H1 (cell line): ENCODE measurements around the gene SUSD6. TPM values are rescaled to one million over a fixed set of nuclear protein-coding genes. Genes with fewer than 3 reads are reported as not detected.

Source experiments
- CTCF ChIA-PET: fragments of 300-600 bp; sonication (Branson Sonifier 250); formaldehyde crosslinking; loops from one replicate; lab custom pipeline; 2021; ENCODE audit not compliant: partially characterized antibody; lab: Charles Lee
- POLR2A ChIA-PET: fragments of 300-600 bp; sonication (Branson Sonifier 250); formaldehyde crosslinking; loops from one replicate; lab custom pipeline; 2021; ENCODE audit warnings: inconsistent platforms; ENCODE audit not compliant: partially characterized antibody; lab: Charles Lee
- DNase-seq, 2 experiments: peaks; one replicate each; pipeline versions ENCODE4 v3.0.0 to v3.0.0-alpha.2; 2010 to 2022; ENCODE audit warnings: low spot score in 2 of 2, low read depth in 1 of 2, mixed read lengths in 1 of 2
- FAIRE-seq: peaks from 2 replicates; lab custom pipeline; 2011; peaks lifted over from hg19 to GRCh38; lab: Jason Lieb, UNC
- H2AFZ ChIP-seq: 2 replicates; pipeline ENCODE4 v1.8.1; 2012; ENCODE audit warnings: low read length, inconsistent platforms
- H2AK5ac ChIP-seq: 2 replicates; pipeline ENCODE4 v1.6.1; 2013; ENCODE audit warnings: low read depth, low read length
- H2BK120ac ChIP-seq: replicated peaks from 2 replicates; pipeline ENCODE3; 2013; ENCODE audit warnings: low read depth, low read length, inconsistent platforms
- H2BK12ac ChIP-seq: 2 replicates; pipeline ENCODE4 v1.6.1; 2013; ENCODE audit warnings: low read depth, low read length
- H2BK15ac ChIP-seq: 2 replicates; pipeline ENCODE4 v1.6.1; 2013; ENCODE audit warnings: low read length
- H2BK20ac ChIP-seq: 2 replicates; pipeline ENCODE4 v1.6.1; 2013; ENCODE audit warnings: low read length
- H2BK5ac ChIP-seq: 2 replicates; pipeline ENCODE4 v1.6.1; 2013; ENCODE audit warnings: low read depth, low read length
- H3K14ac ChIP-seq: 2 replicates; pipeline ENCODE4 v1.6.1; 2013; ENCODE audit warnings: inconsistent platforms; ENCODE audit not compliant: insufficient read length
- H3K18ac ChIP-seq: 2 replicates; pipeline ENCODE4 v1.6.1; 2013; ENCODE audit warnings: low read length; ENCODE audit errors: extremely low read depth
- H3K23ac ChIP-seq: 2 replicates; pipeline ENCODE4 v1.6.1; 2013; ENCODE audit warnings: inconsistent platforms; ENCODE audit not compliant: insufficient read length
- H3K23me2 ChIP-seq: 2 replicates; pipeline ENCODE4 v1.6.1; 2013; ENCODE audit warnings: low read depth, low read length
- H3K27ac ChIP-seq: 2 replicates; pipeline ENCODE4 v1.6.1; 2011; ENCODE audit warnings: low read depth, low read length, inconsistent platforms
- H3K27me3 ChIP-seq, 4 experiments: replicated peaks in 1 of 4; 1 replicate in 1 of 4; 2 replicates in 3 of 4; pipeline versions ENCODE4 v1.6.1 to v1.8.1; 2011 to 2013; ENCODE audit warnings: low read length in 3 of 4, mild to moderate bottlenecking in 3 of 4, inconsistent platforms in 2 of 4, mixed read lengths in 2 of 4, moderate library complexity in 1 of 4; ENCODE audit not compliant: control insufficient read depth in 3 of 4, insufficient read depth in 3 of 4; ENCODE audit errors: extremely low read depth in 1 of 4
- H3K36me3 ChIP-seq, 4 experiments: 2 replicates each; pipeline versions ENCODE4 v1.6.1 to v1.8.1; 2011 to 2013; ENCODE audit warnings: mild to moderate bottlenecking in 4 of 4, low read length in 3 of 4, moderate library complexity in 2 of 4, control low read depth in 1 of 4, inconsistent platforms in 1 of 4; ENCODE audit not compliant: insufficient read depth in 4 of 4, control insufficient read depth in 2 of 4
- H3K4ac ChIP-seq: replicated peaks from 2 replicates; pipeline ENCODE3; 2013; ENCODE audit warnings: low read length, low read depth, mixed read lengths, inconsistent platforms; ENCODE audit not compliant: insufficient read length
- H3K4me1 ChIP-seq, 4 experiments: replicated peaks in 1 of 4; 1 replicate in 1 of 4; 2 replicates in 3 of 4; pipeline versions ENCODE4 v1.6.1 to v1.8.1; 2011 to 2013; ENCODE audit warnings: low read length in 3 of 4, inconsistent platforms in 2 of 4, mixed read lengths in 1 of 4; ENCODE audit not compliant: insufficient read depth in 4 of 4, control insufficient read depth in 3 of 4
- H3K4me2 ChIP-seq, 2 experiments: 2 replicates each; pipeline versions ENCODE4 v1.6.1 to v1.8.1; 2011 to 2013; ENCODE audit warnings: low read depth in 2 of 2, low read length in 2 of 2, control low read depth in 1 of 2, inconsistent platforms in 1 of 2, mild to moderate bottlenecking in 1 of 2; ENCODE audit not compliant: insufficient read depth in 1 of 2
- H3K4me3 ChIP-seq, 4 experiments: fragments of 200-600, 300-600 bp in 1 of 4; sonication (generic), shearing (Covaris generic), sonication (Bioruptor Twin) in 1 of 4; 2 replicates each; pipeline versions ENCODE4 v1.5.1 to v1.8.1; 2011 to 2016; ENCODE audit warnings: low read length in 4 of 4, low read depth in 3 of 4, control low read depth in 2 of 4, inconsistent platforms in 2 of 4, mild to moderate bottlenecking in 2 of 4, mixed read lengths in 1 of 4, moderate library complexity in 1 of 4; ENCODE audit not compliant: insufficient read depth in 2 of 4; ENCODE audit errors: extremely low read depth in 1 of 4
- H3K56ac ChIP-seq: replicated peaks from 2 replicates; pipeline ENCODE3; 2013; ENCODE audit warnings: low read depth, mild to moderate bottlenecking, mixed read lengths, low read length, inconsistent platforms; ENCODE audit not compliant: insufficient read length
- H3K79me1 ChIP-seq: 2 replicates; pipeline ENCODE4 v1.6.1; 2013; ENCODE audit warnings: low read depth, low read length, control low read depth
- H3K79me2 ChIP-seq, 2 experiments: 2 replicates each; pipeline versions ENCODE4 v1.6.1 to v1.8.1; 2012 to 2013; ENCODE audit warnings: low read length in 2 of 2, mild to moderate bottlenecking in 2 of 2, inconsistent platforms in 1 of 2; ENCODE audit not compliant: insufficient read depth in 2 of 2, control insufficient read depth in 1 of 2
- H3K9ac ChIP-seq, 4 experiments: replicated peaks in 1 of 4; 1 replicate in 1 of 4; 2 replicates in 3 of 4; pipeline versions ENCODE4 v1.6.1 to v1.8.1; 2011 to 2013; ENCODE audit warnings: low read depth in 3 of 4, low read length in 3 of 4, control low read depth in 2 of 4, mild to moderate bottlenecking in 2 of 4, moderate library complexity in 2 of 4, inconsistent platforms in 1 of 4; ENCODE audit errors: extremely low read depth in 1 of 4
- H3K9me3 ChIP-seq, 2 experiments: 2 replicates each; pipeline versions ENCODE4 v1.6.1 to v1.8.1; 2012 to 2013; ENCODE audit warnings: mild to moderate bottlenecking in 2 of 2, moderate library complexity in 2 of 2, control low read depth in 1 of 2, inconsistent platforms in 1 of 2, low read depth in 1 of 2, low read length in 1 of 2, mixed read lengths in 1 of 2; ENCODE audit not compliant: insufficient read depth in 2 of 2
- H4K20me1 ChIP-seq, 2 experiments: replicated peaks in 1 of 2; 2 replicates each; pipeline versions ENCODE3 to v1.8.1; 2011 to 2013; ENCODE audit warnings: inconsistent platforms in 2 of 2, low read length in 2 of 2, mild to moderate bottlenecking in 1 of 2; ENCODE audit not compliant: insufficient read depth in 2 of 2, control insufficient read depth in 1 of 2
- H4K5ac ChIP-seq: 2 replicates; pipeline ENCODE4 v1.6.1; 2013; ENCODE audit warnings: low read length, low read depth, mixed read lengths, inconsistent platforms; ENCODE audit not compliant: insufficient read length
- H4K8ac ChIP-seq: 2 replicates; pipeline ENCODE4 v1.8.0; 2013; ENCODE audit warnings: mild to moderate bottlenecking, moderate library complexity, low read length, inconsistent platforms; ENCODE audit not compliant: insufficient read depth; ENCODE audit errors: extremely low read depth
- H4K91ac ChIP-seq: replicated peaks from 2 replicates; pipeline ENCODE3; 2013; ENCODE audit warnings: low read length, mixed read lengths, inconsistent platforms; ENCODE audit not compliant: insufficient read length
- JUND ChIP-seq: IDR thresholded peaks from 2 replicates; pipeline ENCODE4 v1.6.1; 2011; ENCODE audit warnings: mild to moderate bottlenecking, improper control_type of control experiment, low read length
- SP1 ChIP-seq: IDR thresholded peaks from 2 replicates; pipeline ENCODE4 v1.6.1; 2011; ENCODE audit warnings: low read depth, low read length
- WGBS, 2 experiments: shearing (Covaris generic) in 1 of 2; methylation state at CpG; one replicate each; pipeline versions ENCODE4 v1.1.6 to v1.1.7; 2013 to 2015; ENCODE audit warnings: low lambda C conversion rate in 2 of 2, mixed read lengths in 2 of 2, inconsistent platforms in 1 of 2, low coverage in 1 of 2, missing lambda C conversion rate in 1 of 2; ENCODE audit not compliant: insufficient replicate concordance in 2 of 2, insufficient coverage in 1 of 2, insufficient read length in 1 of 2; ENCODE audit errors: extremely low coverage in 1 of 2, missing lambda C conversion rate in 1 of 2; 5-methylcytosine and 5-hydroxymethylcytosine counted together
- polyA plus RNA-seq, 7 experiments: library from polyadenylated mRNA; depleted of rRNA in 3 of 7; stranded (reverse) in 5 of 7; unstranded in 2 of 7; fragments of >200 nt in 5 of 7; fragments of 200-250 nt in 2 of 7; gene quantifications; 1 replicate in 5 of 7; 2 replicates in 1 of 7; 4 replicates in 1 of 7; pipeline versions ENCODE4 v1.2.1 to v1.2.3, GENCODE V29; 2011 to 2013; ENCODE audit warnings: missing spikeins in 2 of 7, mixed read lengths in 2 of 7
- total RNA-seq: library from RNA; stranded (reverse); fragmentation: NEBNext Ultra II Directional; extraction: Animal tissue kit (Norgen Biotek cat#: 25700); gene quantifications from 2 replicates; pipeline ENCODE4 v1.2.1, GENCODE V29; 2021

Gene SUSD6
- total and polyA plus RNA-seq, 2 of the 8 experiments (the other 6 are each of a cell fraction or from before 2014, with no cell fraction given), result 3.0 to 3.8 TPM

- H2AK5ac ChIP-seq, result no peak overlapping the region
- H3K56ac ChIP-seq, result no peak overlapping the region
- no peak overlapping the region for H3K9ac ChIP-seq
- no peaks in the 10 kb centered on the region for H4K20me1 ChIP-seq
- H4K5ac ChIP-seq, result no peak overlapping the region
- H3K79me2 ChIP-seq, result no peaks in the 10 kb centered on the region
- H3K36me3 ChIP-seq, result no peaks in the 10 kb centered on the region
- no peak overlapping the region for H3K14ac ChIP-seq
- H2BK12ac ChIP-seq, result no peak overlapping the region
- H3K79me1 ChIP-seq, result no peaks in the 10 kb centered on the region
- H3K23me2 ChIP-seq, result no peaks in the 10 kb centered on the region
- H3K4me1 ChIP-seq, result peaks cover 0 to 10% (median 3%) of the 10 kb centered on the region in 4 experiments; a peak in 3 of 7 replicates
- FAIRE-seq, result no peak
- no peak for DNase-seq
- no peak overlapping the region for H2BK120ac ChIP-seq
- no peaks in the 10 kb centered on the region for H3K9me3 ChIP-seq
- no peak overlapping the region for H3K23ac ChIP-seq
- ChIA-PET POLR2A (no interaction called here), CTCF (no interaction called here)
- H3K27me3 ChIP-seq, result no peaks in the 10 kb centered on the region
- H2BK20ac ChIP-seq, result no peak overlapping the region
- H3K4me2 ChIP-seq, result no peak overlapping the region
- WGBS, 2 experiments, result 93% methylated on average over 2 of the region's 2 CpGs; no CpG with 5 or more reads in 1 of the 2 experiments
- no peak overlapping the region for H2AFZ ChIP-seq
- no peak overlapping the region for H2BK15ac ChIP-seq
- H3K18ac ChIP-seq, result no peak overlapping the region
- H3K4ac ChIP-seq, result no peak overlapping the region
- H4K8ac ChIP-seq, result no peak overlapping the region
- no peak overlapping the region for H2BK5ac ChIP-seq
- no peak overlapping the region for H3K27ac ChIP-seq
- no peak overlapping the region for H3K4me3 ChIP-seq
- no peak overlapping the region for H4K91ac ChIP-seq
- no peak for TF ChIP-seq SP1
- no peak for TF ChIP-seq JUND
Measured at GRCh38 chr14:69690042-69690441, 78.6 kb downstream of the SUSD6 start.
